ENCODE results near the gene NUP62. TPM values are rescaled to one million over a fixed set of nuclear protein-coding genes. Genes with fewer than 3 reads are reported as not detected.

NUP62 gene
- total RNA-seq, 1 experiment from 2014 or later: 85.2 TPM

DNA sequence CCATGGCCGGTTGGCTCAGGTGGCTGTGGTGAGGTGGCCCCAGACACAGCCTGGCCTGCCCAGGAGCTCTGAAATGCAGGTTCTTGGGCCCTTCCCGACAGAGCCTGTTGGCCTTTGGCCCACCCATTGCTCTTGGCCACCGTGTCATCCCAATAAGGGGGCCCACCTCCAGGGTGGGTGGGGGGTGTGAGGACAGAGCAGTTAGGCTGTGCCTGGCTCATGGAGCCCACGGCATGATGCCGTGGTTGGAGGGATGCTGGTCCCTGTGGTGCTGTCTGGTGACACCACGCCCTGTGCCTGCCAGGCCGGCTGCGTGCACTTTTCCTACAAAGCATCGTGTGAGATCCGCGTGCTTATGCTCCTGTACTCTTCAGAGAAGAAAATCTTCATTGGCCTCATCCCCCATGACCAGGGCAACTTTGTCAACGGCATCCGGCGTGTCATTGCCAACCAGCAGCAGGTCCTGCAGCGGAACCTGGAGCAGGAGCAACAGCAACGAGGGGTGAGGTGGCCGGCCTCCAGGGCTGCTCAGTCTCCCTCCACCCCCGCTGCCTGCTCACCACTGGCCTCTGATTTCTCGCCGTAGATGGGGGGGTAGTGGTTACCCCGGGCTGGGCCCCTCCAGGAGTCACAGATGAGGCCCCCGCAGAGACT is 69.5 kb downstream of the NUP62 start:
- Histone ChIP-seq H3K4me2 (ENCODE audit: low read length) (no peak overlapping the region), H3K4me1 (ENCODE audit: control insufficient read depth in 1 of 2, insufficient read depth in 2 of 2, low read length in 2 of 2) (peaks cover 3 to 34% of the 10 kb centered on the region in 2 experiments; a peak in 2 of 4 replicates), H3K9me2 (ENCODE audit: insufficient read depth) (no peaks in the 10 kb centered on the region), H3K9ac (ENCODE audit: low read length) (no peak overlapping the region), H3K27ac (ENCODE audit: low read depth, low read length) (no peak overlapping the region), H3K36me3 (ENCODE audit: control insufficient read depth in 1 of 2, insufficient read depth in 2 of 2, low read length in 2 of 2) (peaks cover 20 to 45% of the 10 kb centered on the region in 2 experiments), H3K9me3 (ENCODE audit: control insufficient read depth in 1 of 2, insufficient read depth in 1 of 2, low read depth in 1 of 2, low read length in 2 of 2) (no peaks in the 10 kb centered on the region), H3K79me2 (ENCODE audit: insufficient read depth, low read length) (peaks cover 34% of the 10 kb centered on the region), H2AFZ (ENCODE audit: low read depth, low read length, poor library complexity, severe bottlenecking) (no peak overlapping the region), H4K20me1 (ENCODE audit: insufficient read depth) (peaks cover 3% of the 10 kb centered on the region; the same call in 1 of the 2 replicates), H3K4me3 (replicated peaks in 1 of 2; ENCODE audit: low read depth in 1 of 2, low read length in 2 of 2) (no peak overlapping the region), H3K27me3 (ENCODE audit: insufficient read depth, low read length) (no peaks in the 10 kb centered on the region)
- TF ChIP-seq ZBTB33 (IDR thresholded peaks at IDR 0.05; ENCODE audit: extremely low read depth, insufficient replicate concordance, low read length): no peak
- TF ChIP-seq EZH2phosphoT487 (IDR thresholded peaks at IDR 0.05; ENCODE audit: borderline replicate concordance): no peak
- TF ChIP-seq POLR2AphosphoS5 (IDR thresholded peaks at IDR 0.05; ENCODE audit: low read depth, low read length): no peak; the same call in none of the 2 replicates
- no peak for TF ChIP-seq POLR2A (IDR thresholded peaks at IDR 0.05; ENCODE audit: borderline replicate concordance, extremely low read depth, insufficient read depth, insufficient read length)
- TF ChIP-seq CBX3 (IDR thresholded peaks at IDR 0.05; ENCODE audit: low read depth): no peak
- TF ChIP-seq ELF1 (IDR thresholded peaks at IDR 0.05; ENCODE audit: borderline replicate concordance, low read depth): no peak
- no peak for TF ChIP-seq TCF7L2 (IDR thresholded peaks at IDR 0.05; ENCODE audit: borderline replicate concordance, extremely low read depth, insufficient read depth, insufficient read length)
- TF ChIP-seq, protein P1, sequence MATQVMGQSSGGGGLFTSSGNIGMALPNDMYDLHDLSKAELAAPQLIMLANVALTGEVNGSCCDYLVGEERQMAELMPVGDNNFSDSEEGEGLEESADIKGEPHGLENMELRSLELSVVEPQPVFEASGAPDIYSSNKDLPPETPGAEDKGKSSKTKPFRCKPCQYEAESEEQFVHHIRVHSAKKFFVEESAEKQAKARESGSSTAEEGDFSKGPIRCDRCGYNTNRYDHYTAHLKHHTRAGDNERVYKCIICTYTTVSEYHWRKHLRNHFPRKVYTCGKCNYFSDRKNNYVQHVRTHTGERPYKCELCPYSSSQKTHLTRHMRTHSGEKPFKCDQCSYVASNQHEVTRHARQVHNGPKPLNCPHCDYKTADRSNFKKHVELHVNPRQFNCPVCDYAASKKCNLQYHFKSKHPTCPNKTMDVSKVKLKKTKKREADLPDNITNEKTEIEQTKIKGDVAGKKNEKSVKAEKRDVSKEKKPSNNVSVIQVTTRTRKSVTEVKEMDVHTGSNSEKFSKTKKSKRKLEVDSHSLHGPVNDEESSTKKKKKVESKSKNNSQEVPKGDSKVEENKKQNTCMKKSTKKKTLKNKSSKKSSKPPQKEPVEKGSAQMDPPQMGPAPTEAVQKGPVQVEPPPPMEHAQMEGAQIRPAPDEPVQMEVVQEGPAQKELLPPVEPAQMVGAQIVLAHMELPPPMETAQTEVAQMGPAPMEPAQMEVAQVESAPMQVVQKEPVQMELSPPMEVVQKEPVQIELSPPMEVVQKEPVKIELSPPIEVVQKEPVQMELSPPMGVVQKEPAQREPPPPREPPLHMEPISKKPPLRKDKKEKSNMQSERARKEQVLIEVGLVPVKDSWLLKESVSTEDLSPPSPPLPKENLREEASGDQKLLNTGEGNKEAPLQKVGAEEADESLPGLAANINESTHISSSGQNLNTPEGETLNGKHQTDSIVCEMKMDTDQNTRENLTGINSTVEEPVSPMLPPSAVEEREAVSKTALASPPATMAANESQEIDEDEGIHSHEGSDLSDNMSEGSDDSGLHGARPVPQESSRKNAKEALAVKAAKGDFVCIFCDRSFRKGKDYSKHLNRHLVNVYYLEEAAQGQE (IDR thresholded peaks at IDR 0.05; ENCODE audit: low read depth): no peak
- TF ChIP-seq SIN3A (IDR thresholded peaks at IDR 0.05; ENCODE audit: low read depth): no peak
- TF ChIP-seq SRF (IDR thresholded peaks at IDR 0.05; ENCODE audit: low read depth): no peak
- ChIA-PET POLR2A (no interaction called here), RAD21 (ENCODE audit: low non-redundant PET in 1 of 2, low total read pairs in 2 of 2, uncharacterized antibody in 2 of 2, unreplicated experiment in 2 of 2) (no interaction called here), CTCF (no interaction called here)
- intact Hi-C loops (cut with micrococcal nuclease): no loop called here
- BruUV-seq (replicated peaks): no TSS peak
- DNase-seq (ENCODE audit: low read depth, low spot score) (no peak), ATAC-seq (no peak)
